Measurements from ENCODE around the gene ZNF200. TPM values are rescaled to one million over a fixed set of nuclear protein-coding genes. Genes with fewer than 3 reads are reported as not detected.
A peak's percentile ranks its signal among the peaks of the same experiment; 100 is the strongest.
"Not testable (repeated sequence)": the region's sequence is repeated elsewhere in the genome, so short reads cannot be mapped to it uniquely, and the experiment has no call there.

ZNF200 gene, protein sequence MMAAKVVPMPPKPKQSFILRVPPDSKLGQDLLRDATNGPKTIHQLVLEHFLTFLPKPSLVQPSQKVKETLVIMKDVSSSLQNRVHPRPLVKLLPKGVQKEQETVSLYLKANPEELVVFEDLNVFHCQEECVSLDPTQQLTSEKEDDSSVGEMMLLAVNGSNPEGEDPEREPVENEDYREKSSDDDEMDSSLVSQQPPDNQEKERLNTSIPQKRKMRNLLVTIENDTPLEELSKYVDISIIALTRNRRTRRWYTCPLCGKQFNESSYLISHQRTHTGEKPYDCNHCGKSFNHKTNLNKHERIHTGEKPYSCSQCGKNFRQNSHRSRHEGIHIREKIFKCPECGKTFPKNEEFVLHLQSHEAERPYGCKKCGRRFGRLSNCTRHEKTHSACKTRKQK
- total RNA-seq, result 1 to 10 TPM; 9.0 to 9.7 (median 9.6) TPM

DNA sequence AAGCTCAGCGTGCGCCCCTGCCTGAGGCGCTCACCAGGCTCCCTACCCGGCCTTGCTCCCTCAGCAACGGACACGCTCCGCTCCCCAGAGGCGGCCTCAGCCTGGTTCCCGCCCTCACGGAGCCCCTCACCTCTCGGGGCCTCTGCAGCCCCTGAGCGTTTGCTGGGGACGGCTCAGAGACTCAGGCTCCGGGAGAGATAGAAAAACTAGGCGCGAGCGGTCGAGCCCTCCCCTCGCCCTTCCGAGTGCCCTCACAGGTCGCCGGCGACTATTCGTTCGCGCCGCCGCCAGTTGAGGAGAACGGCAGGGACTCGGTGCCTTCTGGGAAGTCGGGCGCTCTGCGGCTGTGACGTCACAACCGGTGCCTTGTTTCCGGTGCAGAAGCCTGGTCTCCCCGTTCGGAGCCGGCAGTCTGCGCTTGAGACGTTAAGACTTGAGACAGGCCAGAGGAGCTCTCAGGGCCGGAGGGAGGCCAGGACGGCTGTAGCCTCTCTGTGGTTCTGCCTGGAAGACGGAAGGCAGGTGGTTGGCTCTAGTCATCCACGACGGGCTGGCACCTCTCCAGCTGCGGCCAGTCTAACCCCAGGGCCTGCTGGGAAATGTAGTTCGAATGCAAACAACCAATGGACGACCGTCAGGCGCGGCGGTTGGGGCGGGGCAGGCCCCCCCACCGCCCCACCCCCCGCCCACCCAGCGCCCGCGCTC lies at the start of gene ZNF200:
Gene ZNF200 (minus strand): TSS at position 302 of the 705 bp plus-strand sequence. CDS start 1,403 bp downstream, outside the sequence.
- DNase-seq (peak; percentile 89), ATAC-seq (peak; percentile 97 to 98)
- peak within 1 kb of the TSS; percentile 89 for H3K4me3 Mint-ChIP-seq
- H3K4me1 Mint-ChIP-seq (ENCODE audit: low read depth), result peaks cover 33% of the 10 kb centered on the region
- peaks cover 11% of the 10 kb centered on the region for H3K9me3 Mint-ChIP-seq
- peaks cover 33% of the 10 kb centered on the region for H3K36me3 Mint-ChIP-seq (ENCODE audit: insufficient read depth)
- H3K27me3 Mint-ChIP-seq (ENCODE audit: low read depth), result no peaks in the 10 kb centered on the region

DNA sequence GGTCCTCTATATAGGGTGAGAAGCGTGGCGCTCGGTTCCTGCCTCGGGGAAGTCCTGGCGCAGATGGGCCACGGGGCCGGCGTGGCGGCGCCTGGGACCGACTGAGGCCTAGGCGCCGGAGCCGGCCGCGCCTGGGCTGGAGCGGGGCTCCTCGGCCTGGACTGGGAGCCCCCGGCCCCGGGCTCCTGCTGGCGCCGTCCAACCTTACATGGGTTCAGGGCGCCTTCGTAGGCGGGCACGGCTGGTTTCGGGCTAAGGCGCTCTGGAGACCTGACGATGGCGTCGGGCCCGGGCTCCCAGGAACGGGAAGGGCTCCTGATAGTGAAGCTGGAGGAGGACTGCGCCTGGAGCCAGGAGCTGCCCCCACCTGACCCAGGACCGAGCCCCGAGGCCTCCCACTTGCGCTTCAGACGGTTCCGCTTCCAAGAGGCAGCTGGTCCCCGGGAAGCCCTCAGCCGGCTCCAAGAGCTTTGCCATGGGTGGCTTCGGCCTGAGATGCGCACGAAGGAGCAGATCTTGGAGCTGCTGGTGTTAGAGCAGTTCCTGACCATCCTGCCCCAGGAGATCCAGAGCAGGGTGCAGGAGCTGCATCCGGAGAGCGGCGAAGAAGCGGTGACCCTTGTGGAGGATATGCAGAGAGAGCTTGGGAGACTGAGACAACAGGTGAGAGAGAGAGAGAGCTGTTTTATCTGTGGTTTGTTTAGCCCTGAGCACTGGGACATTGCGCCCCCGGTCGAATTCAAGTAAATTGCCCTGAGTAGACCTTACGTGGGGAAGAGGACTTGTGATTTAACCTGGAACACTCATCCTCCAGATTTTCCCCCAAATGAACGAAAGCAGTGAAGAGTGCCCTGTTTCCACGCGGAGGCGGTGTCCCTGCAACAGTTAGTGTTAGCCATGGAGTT lies 48.8 kb upstream of the ZNF200 start:
- Mint-ChIP-seq H3K9me3 (peaks cover 3% of the 10 kb centered on the region), H3K4me1 (ENCODE audit: low read depth) (peaks cover 30% of the 10 kb centered on the region), H3K36me3 (ENCODE audit: insufficient read depth) (peaks cover 40% of the 10 kb centered on the region), H3K27me3 (ENCODE audit: low read depth) (no peaks in the 10 kb centered on the region), H3K4me3 (peak overlapping the region; percentile 96)
- DNase-seq (no peak), ATAC-seq (no peak)

DNA sequence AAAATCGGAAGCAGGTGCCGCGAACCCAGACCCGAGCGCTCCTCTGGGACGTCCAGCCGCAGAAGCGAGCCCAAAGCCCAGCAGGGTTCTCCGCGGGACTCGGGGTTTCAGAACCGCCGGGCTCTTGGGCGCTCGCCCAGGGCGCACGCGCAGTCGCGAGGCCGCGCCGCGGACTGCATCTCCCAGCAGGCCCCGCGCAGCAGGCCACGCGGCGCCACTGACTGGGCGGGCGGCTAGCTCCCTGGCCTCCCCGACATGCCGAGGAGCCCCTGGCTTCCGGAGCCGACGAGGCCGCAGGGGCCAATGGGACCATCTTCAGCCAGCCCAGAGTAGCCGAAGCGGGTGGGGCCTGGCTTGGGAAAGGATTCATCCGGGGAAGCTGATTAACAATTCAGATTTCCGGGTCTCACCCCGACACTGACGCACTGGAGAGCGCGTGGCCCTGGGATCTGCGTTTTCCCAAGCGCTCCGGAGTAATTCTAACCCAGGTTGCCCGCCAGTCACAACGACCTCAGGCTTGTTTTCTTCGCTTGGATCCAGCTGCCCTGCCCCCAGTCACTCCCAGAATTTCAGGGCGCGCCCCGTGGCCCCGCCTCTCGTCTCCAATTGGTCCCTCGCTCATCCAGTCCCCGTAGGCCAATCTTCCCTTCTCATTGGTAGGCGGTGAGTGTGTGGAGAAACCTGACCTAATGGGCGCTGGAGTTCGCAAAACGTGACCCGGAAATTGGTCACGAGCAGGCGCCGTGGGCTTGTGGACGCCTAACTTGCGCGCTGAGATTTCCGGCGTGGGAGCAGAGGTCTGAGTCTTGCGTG lies 48.0 kb upstream of the ZNF200 start, which contains the start of gene ZNF263:
Gene ZNF263 (plus strand): TSS at position 762 of the 813 bp plus-strand sequence. CDS start 328 bp downstream, outside the sequence.
- Mint-ChIP-seq H3K27me3 (ENCODE audit: low read depth) (no peaks in the 10 kb centered on the region), H3K36me3 (ENCODE audit: insufficient read depth) (peaks cover 35% of the 10 kb centered on the region)

DNA sequence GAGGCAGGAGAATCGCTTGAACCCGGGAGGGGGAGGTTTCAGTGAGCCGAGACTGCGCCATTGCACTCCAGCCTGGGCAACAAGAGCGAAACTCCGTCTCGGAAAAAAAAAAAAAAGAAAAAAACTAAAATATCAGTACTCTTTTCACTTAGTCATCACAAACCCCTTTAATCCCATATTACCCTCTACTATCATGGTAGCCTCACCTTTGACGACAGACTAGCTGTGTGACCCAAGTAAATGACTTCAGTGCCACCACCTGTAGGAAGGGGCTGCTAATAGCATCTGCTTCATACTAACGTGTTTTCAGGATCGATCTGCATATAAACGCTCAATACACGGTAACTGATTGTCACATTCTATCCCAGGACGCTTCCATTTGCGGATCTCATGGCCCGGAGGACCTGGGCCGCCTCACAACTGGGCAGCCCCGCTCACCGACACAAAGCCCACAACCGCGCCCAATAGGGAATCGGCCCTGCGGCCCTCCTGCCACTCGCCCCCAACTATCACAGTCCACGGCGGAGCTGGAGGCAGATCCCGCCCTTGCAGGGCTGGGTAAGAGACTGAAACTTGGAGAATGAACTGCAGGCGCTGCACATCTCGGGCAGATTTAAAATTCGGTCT lies 47.3 kb upstream of the ZNF200 start:
- H3K36me3 Mint-ChIP-seq (ENCODE audit: insufficient read depth), result peaks cover 30% of the 10 kb centered on the region
- peak overlapping the region; percentile 96 for H3K4me3 Mint-ChIP-seq
- H3K4me1 Mint-ChIP-seq (ENCODE audit: low read depth), result peaks cover 30% of the 10 kb centered on the region
- H3K9me3 Mint-ChIP-seq, result no peaks in the 10 kb centered on the region
- ATAC-seq (peak; percentile 29 to 31), DNase-seq (no peak)
- H3K27me3 Mint-ChIP-seq (ENCODE audit: low read depth), result peaks cover 3% of the 10 kb centered on the region

More for the DNA sequence above, 48.0 kb upstream of the ZNF200 start, which contains the start of gene ZNF263:
- DNase-seq, result peak; percentile 91
- peaks cover 3% of the 10 kb centered on the region for H3K9me3 Mint-ChIP-seq
- ATAC-seq, result peak; percentile 90 to 91
- peaks cover 30% of the 10 kb centered on the region for H3K4me1 Mint-ChIP-seq (ENCODE audit: low read depth)
- H3K4me3 Mint-ChIP-seq, result peak within 1 kb of the TSS; percentile 96

DNA sequence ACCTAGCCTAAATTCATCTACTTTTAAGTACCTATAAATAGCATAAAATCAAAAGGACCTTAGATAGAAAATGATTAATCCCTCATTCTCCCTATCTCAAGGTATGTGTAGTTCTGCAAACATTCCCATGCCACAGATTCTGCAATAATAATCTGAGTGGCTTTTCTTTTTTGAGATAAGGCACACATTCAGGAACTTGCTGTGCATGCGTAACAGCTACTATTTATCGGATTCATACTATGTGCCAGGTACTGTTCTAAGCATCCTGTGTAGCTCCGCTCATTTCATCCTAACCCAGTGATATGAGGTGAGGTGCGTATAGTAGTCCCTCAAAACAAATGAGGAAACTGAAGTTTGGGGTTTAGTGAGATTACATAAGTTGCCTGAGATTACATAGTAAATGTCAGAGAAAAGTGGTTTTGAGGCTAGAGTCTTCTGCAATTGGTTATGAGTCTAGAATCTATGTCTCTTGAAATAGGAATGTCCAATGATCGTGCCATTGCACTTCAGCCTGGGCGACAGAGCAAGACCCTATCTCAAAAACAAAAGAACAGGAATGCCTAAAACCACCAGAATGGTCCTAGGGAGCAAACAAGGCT lies 46.4 kb upstream of the ZNF200 start:
- H3K36me3 Mint-ChIP-seq (ENCODE audit: insufficient read depth), result peaks cover 21% of the 10 kb centered on the region
- H3K9me3 Mint-ChIP-seq, result no peaks in the 10 kb centered on the region
- peak overlapping the region; percentile 31 for H3K4me3 Mint-ChIP-seq
- H3K4me1 Mint-ChIP-seq (ENCODE audit: low read depth), result peaks cover 28% of the 10 kb centered on the region
- DNase-seq (no peak), ATAC-seq (no peak)
- H3K27me3 Mint-ChIP-seq (ENCODE audit: low read depth), result peaks cover 3% of the 10 kb centered on the region

DNA sequence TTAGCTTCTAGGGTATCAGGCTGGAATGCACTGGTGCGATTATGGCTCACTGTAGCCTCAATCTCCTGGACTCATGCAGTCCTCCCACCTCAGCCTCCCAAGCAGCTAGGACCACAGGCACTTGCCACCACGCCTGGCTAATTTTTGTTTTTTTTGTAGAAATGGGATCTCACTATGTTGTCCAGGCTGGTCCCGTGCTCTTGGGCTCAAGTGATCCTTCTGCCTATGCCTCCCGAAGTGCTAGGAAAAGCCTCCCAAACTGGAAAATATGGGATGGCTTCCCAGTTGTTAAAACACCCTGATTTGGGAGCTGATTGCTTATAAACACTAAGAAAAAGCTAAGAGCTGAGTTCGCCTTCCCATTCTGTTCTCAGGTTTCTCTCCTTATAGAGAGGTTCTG lies 41.7 kb upstream of the ZNF200 start:
- DNase-seq (no peak), ATAC-seq (no peak)
- Mint-ChIP-seq H3K36me3 (ENCODE audit: insufficient read depth) (no peaks in the 10 kb centered on the region), H3K4me1 (ENCODE audit: low read depth) (peaks cover 3% of the 10 kb centered on the region), H3K9me3 (no peaks in the 10 kb centered on the region), H3K4me3 (no peak overlapping the region), H3K27me3 (ENCODE audit: low read depth) (peaks cover 3% of the 10 kb centered on the region)

DNA sequence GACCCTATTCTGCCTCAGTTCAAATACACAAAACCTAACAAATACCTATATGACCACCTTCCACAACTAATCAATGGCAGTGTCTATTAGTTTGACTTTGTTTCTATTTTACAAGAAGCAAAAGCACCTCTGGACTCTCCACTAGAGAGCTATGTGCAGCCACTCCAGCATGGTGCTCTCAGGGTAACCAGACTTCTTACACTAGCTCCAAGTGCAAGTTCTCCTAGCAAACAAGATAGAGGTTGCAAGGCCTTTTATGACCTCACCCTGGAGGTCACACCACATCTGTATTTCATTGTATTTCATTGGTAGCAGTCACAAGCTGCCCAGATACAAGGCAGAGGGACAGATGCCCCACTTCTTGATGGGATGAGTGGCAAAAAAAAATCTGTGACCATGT lies 40.0 kb upstream of the ZNF200 start:
- no peak for ATAC-seq
- Mint-ChIP-seq H3K4me1 (ENCODE audit: low read depth) (no peaks in the 10 kb centered on the region), H3K4me3 (no peak overlapping the region), H3K9me3 (no peaks in the 10 kb centered on the region), H3K27me3 (ENCODE audit: low read depth) (peaks cover 3% of the 10 kb centered on the region), H3K36me3 (ENCODE audit: insufficient read depth) (no peaks in the 10 kb centered on the region)
- DNase-seq, result no peak

DNA sequence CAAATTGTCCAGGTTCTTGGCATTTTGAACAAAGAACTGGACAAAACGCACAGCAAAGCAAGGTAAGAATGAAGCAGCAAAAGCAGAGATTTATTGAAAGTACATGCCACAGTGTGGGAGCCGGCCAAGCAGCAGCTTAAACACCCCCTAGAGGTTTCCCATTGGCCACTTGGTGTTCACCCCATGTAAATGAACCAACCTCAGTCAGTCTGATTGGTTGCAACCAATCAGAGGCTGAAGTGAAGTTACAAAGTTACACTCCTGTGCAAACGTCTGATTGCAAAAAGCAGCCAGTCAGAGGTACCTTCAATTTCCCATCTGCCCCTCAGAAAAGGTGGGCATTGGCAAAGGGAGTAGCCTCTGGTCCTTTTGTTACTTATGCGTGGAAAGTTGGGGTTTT lies 39.5 kb upstream of the ZNF200 start:
- H3K4me1 Mint-ChIP-seq (ENCODE audit: low read depth), result no peaks in the 10 kb centered on the region
- H3K9me3 Mint-ChIP-seq, result no peaks in the 10 kb centered on the region
- ATAC-seq, result no peak
- DNase-seq, result no peak
- H3K27me3 Mint-ChIP-seq (ENCODE audit: low read depth), result peaks cover 3% of the 10 kb centered on the region
- no peaks in the 10 kb centered on the region for H3K36me3 Mint-ChIP-seq (ENCODE audit: insufficient read depth)
- H3K4me3 Mint-ChIP-seq, result no peak overlapping the region

DNA sequence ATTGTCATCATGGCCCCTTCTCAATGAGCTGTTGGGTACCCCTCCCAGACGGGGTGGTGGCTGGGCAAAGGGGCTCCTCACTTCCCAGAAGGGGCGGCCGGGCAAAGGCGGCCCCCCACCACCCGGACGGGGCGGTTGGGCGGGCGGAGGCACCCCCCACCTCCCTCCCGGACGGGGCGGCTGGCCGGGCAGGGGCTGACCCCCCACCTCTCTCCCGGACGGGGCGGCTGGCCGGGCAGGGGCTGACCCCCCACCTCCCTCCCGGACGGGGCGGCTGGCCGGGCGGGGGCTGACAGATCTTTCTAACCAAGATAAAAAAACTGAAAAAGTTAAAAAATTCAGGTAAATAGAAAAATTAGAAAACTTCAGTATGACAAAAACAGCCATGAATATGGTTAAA lies 36.3 kb upstream of the ZNF200 start:
- H3K4me3 Mint-ChIP-seq; H3K36me3 Mint-ChIP-seq (ENCODE audit: insufficient read depth); H3K9me3 Mint-ChIP-seq; DNase-seq; H3K4me1 Mint-ChIP-seq (ENCODE audit: low read depth); H3K27me3 Mint-ChIP-seq (ENCODE audit: low read depth); ATAC-seq: not testable (repeated sequence)

DNA sequence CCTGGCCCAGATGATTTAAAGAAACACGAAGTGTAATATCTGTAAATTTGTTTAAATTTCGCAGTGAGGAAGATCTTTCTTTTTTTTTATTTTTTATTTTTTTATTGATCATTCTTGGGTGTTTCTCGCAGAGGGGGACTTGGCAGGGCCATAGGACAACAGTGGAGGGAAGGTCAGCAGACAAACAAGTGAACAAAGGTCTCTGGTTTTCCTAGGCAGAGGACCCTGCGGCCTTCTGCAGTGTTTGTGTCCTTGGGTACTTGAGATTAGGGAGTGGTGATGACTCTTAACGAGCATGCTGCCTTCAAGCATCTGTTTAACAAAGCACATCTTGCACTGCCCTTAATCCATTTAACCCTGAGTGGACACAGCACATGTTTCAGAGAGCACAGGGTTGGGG lies 35.8 kb upstream of the ZNF200 start:
- not testable (repeated sequence) for H3K27me3 Mint-ChIP-seq (ENCODE audit: low read depth); DNase-seq; H3K4me3 Mint-ChIP-seq; ATAC-seq; H3K9me3 Mint-ChIP-seq; H3K36me3 Mint-ChIP-seq (ENCODE audit: insufficient read depth); H3K4me1 Mint-ChIP-seq (ENCODE audit: low read depth)

DNA sequence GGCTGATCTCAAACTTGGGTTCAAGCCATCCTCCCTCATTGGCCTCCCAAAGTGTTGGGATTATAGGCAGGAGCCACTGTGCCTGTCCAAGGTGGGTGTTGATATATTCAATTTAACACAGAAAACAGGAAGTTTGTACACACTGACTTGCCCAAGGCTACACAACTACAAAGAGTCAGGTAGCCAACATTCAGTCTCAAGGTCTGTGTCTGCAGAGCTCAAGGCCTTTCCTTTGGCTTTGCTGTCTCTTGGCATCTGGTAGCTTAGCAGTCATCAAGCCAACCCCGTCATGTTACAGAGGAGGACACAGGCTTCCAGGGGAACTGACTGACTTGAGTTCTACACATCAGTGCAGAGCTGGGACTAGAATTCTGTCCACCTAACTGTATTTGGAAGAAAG lies 33.3 kb upstream of the ZNF200 start:
- no peaks in the 10 kb centered on the region for H3K27me3 Mint-ChIP-seq (ENCODE audit: low read depth)
- peaks cover 22% of the 10 kb centered on the region for H3K4me1 Mint-ChIP-seq (ENCODE audit: low read depth)
- H3K36me3 Mint-ChIP-seq (ENCODE audit: insufficient read depth), result peaks cover 3% of the 10 kb centered on the region
- ATAC-seq (no peak), DNase-seq (no peak)
- H3K9me3 Mint-ChIP-seq, result no peaks in the 10 kb centered on the region
- H3K4me3 Mint-ChIP-seq, result no peak overlapping the region

DNA sequence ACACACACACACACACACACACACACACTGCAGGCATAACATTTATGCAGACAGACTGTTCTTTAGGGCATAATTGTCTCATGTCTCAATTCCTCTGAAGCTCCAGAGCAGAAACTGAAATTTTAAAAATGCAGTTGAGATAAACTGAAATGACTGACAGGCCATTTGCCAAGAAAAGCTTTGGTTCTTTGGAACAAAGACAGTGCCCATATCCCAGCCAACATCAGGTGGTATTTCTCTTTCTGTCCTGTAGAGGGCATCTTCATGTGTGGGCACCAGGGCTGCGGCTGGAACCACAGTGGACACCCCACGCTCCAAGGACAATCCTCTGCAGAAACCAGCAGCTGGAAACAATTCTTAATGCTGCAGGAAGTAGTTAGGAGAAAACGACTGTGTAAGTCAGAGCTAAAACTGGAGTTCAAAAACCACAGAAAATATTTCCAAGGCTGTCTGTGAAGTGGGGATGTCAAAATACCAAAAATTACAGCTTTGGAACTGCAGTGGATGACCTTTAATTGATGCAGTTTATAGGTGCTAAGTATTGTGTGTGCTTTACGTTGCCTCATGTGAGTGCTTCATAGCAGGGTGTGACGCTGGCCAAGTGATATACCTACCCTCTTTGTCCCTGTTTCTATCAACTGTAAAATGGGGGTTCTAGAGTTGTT lies 32.0 kb upstream of the ZNF200 start:
- Mint-ChIP-seq H3K9me3 (no peaks in the 10 kb centered on the region), H3K4me3 (no peak overlapping the region), H3K27me3 (ENCODE audit: low read depth) (no peaks in the 10 kb centered on the region), H3K36me3 (ENCODE audit: insufficient read depth) (peaks cover 3% of the 10 kb centered on the region), H3K4me1 (ENCODE audit: low read depth) (peaks cover 33% of the 10 kb centered on the region)
- ATAC-seq (no peak), DNase-seq (no peak)
